Parathyroid adenoma (tissue), 2 donors: ENCODE data around the gene CAPS.

Source experiments
- H2AFZ ChIP-seq: fragments of 300-600 bp; sonication (generic); one replicate; pipeline ENCODE4 v1.7.0; 2017; ENCODE audit warnings: antibody characterized with exemption, mild to moderate bottlenecking
- H3K27ac ChIP-seq: fragments of 300-600 bp; sonication (generic); one replicate; pipeline ENCODE4 v1.7.0; 2017
- H3K27me3 ChIP-seq: fragments of 300-600 bp; sonication (generic); one replicate; pipeline ENCODE4 v1.7.0; 2017; ENCODE audit warnings: low read length; ENCODE audit not compliant: control insufficient read depth, insufficient read depth
- H3K36me3 ChIP-seq: fragments of 300-600 bp; sonication (generic); one replicate; pipeline ENCODE4 v1.7.0; 2017; ENCODE audit warnings: low read length; ENCODE audit not compliant: control insufficient read depth, insufficient read depth
- H3K4me1 ChIP-seq: fragments of 300-600 bp; sonication (generic); one replicate; pipeline ENCODE4 v1.7.0; 2017; ENCODE audit warnings: control low read depth
- H3K4me2 ChIP-seq: fragments of 300-600 bp; sonication (generic); one replicate; pipeline ENCODE4 v1.7.0; 2017; ENCODE audit warnings: low read length
- H3K4me3 ChIP-seq: fragments of 300-600 bp; sonication (generic); one replicate; pipeline ENCODE4 v1.7.0; 2017; ENCODE audit warnings: low read depth, low read length
- H3K79me2 ChIP-seq: fragments of 300-600 bp; sonication (generic); one replicate; pipeline ENCODE4 v1.7.0; 2017; ENCODE audit warnings: control low read depth
- H3K9ac ChIP-seq: fragments of 300-600 bp; sonication (generic); one replicate; pipeline ENCODE4 v1.7.0; 2017; ENCODE audit warnings: mild to moderate bottlenecking
- H3K9me3 ChIP-seq: fragments of 300-600 bp; sonication (generic); one replicate; pipeline ENCODE4 v1.7.0; 2017; ENCODE audit warnings: low read length; ENCODE audit not compliant: control insufficient read depth
- CTCF ChIP-seq: fragments of 300-600 bp; sonication (generic); IDR thresholded peaks from one replicate; pipeline ENCODE4 v1.7.0; 2017; ENCODE audit warnings: antibody characterized with exemption, mild to moderate bottlenecking
- donor health status: primary hyperparathyroidism.

CAPS gene

DNA sequence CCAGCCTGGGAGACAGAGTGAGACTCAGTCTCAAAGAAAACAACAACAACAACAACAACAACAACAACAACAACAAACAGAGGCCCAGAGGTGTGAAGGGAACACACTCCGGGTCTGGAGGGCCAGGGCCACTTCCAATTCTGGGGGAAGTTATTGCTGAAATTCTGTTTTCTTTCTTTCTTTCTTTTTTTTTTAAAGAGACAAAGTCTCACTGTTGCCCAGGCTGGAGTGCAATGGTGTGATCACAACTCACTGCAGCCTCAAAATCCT lies 3.5 kb upstream of the CAPS start:
- Histone ChIP-seq H3K27me3 (no peaks in the 10 kb centered on the region), H2AFZ (no peak overlapping the region), H3K36me3 (no peaks in the 10 kb centered on the region), H3K4me2 (no peak overlapping the region), H3K4me1 (peaks cover 4% of the 10 kb centered on the region), H3K79me2 (peaks cover 7% of the 10 kb centered on the region), H3K27ac (no peak overlapping the region), H3K9me3 (no peaks in the 10 kb centered on the region), H3K4me3 (no peak overlapping the region), H3K9ac (no peak overlapping the region)
- no peak for TF ChIP-seq CTCF

- Histone ChIP-seq H3K4me3 (no peak overlapping the region), H3K27ac (no peak overlapping the region)
- no peak for TF ChIP-seq CTCF
Observed at GRCh38 chr19:5911366-5911765, 2.7 kb upstream of the CAPS start.

GRCh38 chr19:5914358-5914774 lies 312 bp downstream of the CAPS start:
- Histone ChIP-seq H3K79me2 (no peaks in the 10 kb centered on the region), H3K9ac (no peak overlapping the region)

More at GRCh38 chr19:5911366-5911765, 2.7 kb upstream of the CAPS start:
- H2AFZ ChIP-seq: no peak overlapping the region
- H3K36me3 ChIP-seq: no peaks in the 10 kb centered on the region
- H3K9ac ChIP-seq: no peak overlapping the region
- H3K4me1 ChIP-seq: peaks cover 3% of the 10 kb centered on the region
- no peak overlapping the region for H3K4me2 ChIP-seq
- H3K27me3 ChIP-seq: no peaks in the 10 kb centered on the region
- H3K9me3 ChIP-seq: no peaks in the 10 kb centered on the region
- H3K79me2 ChIP-seq: peaks cover 2% of the 10 kb centered on the region

GRCh38 chr19:5914946-5915781 lies 1.1 kb downstream of the CAPS start:
- no peak overlapping the region for H2AFZ ChIP-seq
- no peaks in the 10 kb centered on the region for H3K9me3 ChIP-seq
- no peak overlapping the region for H3K9ac ChIP-seq
- H3K79me2 ChIP-seq: no peaks in the 10 kb centered on the region
- no peak overlapping the region for H3K4me3 ChIP-seq
- no peaks in the 10 kb centered on the region for H3K27me3 ChIP-seq
- no peak for TF ChIP-seq CTCF
- H3K27ac ChIP-seq: no peak overlapping the region
- H3K36me3 ChIP-seq: no peaks in the 10 kb centered on the region
- peaks cover 3% of the 10 kb centered on the region for H3K4me1 ChIP-seq
- no peak overlapping the region for H3K4me2 ChIP-seq

More at GRCh38 chr19:5914358-5914774, 312 bp downstream of the CAPS start:
- no peak for TF ChIP-seq CTCF
- Histone ChIP-seq H3K4me3 (no peak overlapping the region), H3K4me1 (peaks cover 3% of the 10 kb centered on the region), H3K36me3 (no peaks in the 10 kb centered on the region), H3K4me2 (no peak overlapping the region), H3K9me3 (no peaks in the 10 kb centered on the region), H2AFZ (no peak overlapping the region), H3K27ac (no peak overlapping the region), H3K27me3 (no peaks in the 10 kb centered on the region)

- H3K27me3 ChIP-seq: no peaks in the 10 kb centered on the region
- H3K4me3 ChIP-seq: no peak overlapping the region
- no peak for TF ChIP-seq CTCF
- H3K36me3 ChIP-seq: no peaks in the 10 kb centered on the region
- H3K9ac ChIP-seq: no peak overlapping the region
- H3K9me3 ChIP-seq: no peaks in the 10 kb centered on the region
- H3K4me1 ChIP-seq: peaks cover 3% of the 10 kb centered on the region
- H3K79me2 ChIP-seq: no peaks in the 10 kb centered on the region
- no peak overlapping the region for H3K4me2 ChIP-seq
- H3K27ac ChIP-seq: no peak overlapping the region
- no peak overlapping the region for H2AFZ ChIP-seq
Observed at GRCh38 chr19:5915782-5916165, 1.7 kb downstream of the CAPS start.
